Endothelial cell (in vitro differentiated cells): ENCODE data around the gene JAK1. TPM values are rescaled to one million over a fixed set of nuclear protein-coding genes. Genes with fewer than 3 reads are reported as not detected.
A peak's percentile ranks its signal among the peaks of the same experiment; 100 is the strongest.

Source experiments
- DNase-seq: peaks from one replicate; pipeline ENCODE4 v3.0.0; 2021; ENCODE audit warnings: low spot score
- H3K27ac Mint-ChIP-seq: one replicate; pipeline ENCODE4 v1.8.0; 2021; ENCODE audit warnings: mixed read lengths, inconsistent platforms; ENCODE audit not compliant: unreplicated experiment
- H3K27me3 Mint-ChIP-seq: one replicate; pipeline ENCODE4 v1.8.0; 2021; ENCODE audit warnings: mild to moderate bottlenecking, moderate library complexity, mixed read lengths, inconsistent platforms; ENCODE audit not compliant: unreplicated experiment
- H3K36me3 Mint-ChIP-seq: one replicate; pipeline ENCODE4 v1.8.0; 2021; ENCODE audit warnings: mild to moderate bottlenecking, low read depth, mixed read lengths, inconsistent platforms; ENCODE audit not compliant: unreplicated experiment
- H3K4me1 Mint-ChIP-seq: one replicate; pipeline ENCODE4 v1.8.0; 2021; ENCODE audit warnings: mild to moderate bottlenecking, mixed read lengths, inconsistent platforms; ENCODE audit not compliant: unreplicated experiment
- H3K4me3 Mint-ChIP-seq: one replicate; pipeline ENCODE4 v1.8.0; 2021; ENCODE audit warnings: mild to moderate bottlenecking, mixed read lengths, inconsistent platforms; ENCODE audit not compliant: unreplicated experiment
- H3K9me3 Mint-ChIP-seq: one replicate; pipeline ENCODE4 v1.8.0; 2021; ENCODE audit warnings: mixed read lengths, inconsistent platforms; ENCODE audit not compliant: unreplicated experiment
- total RNA-seq: library from RNA; stranded (reverse); fragmentation: NEBNext Ultra II Directional; extraction: Animal tissue kit (Norgen Biotek cat#: 25700); gene quantifications from one replicate; pipeline ENCODE4 v1.2.1, GENCODE V29; 2021; ENCODE audit not compliant: unreplicated experiment
- TF ChIP-seq, protein P1 (sequence below): fragments of 200-600 bp; sonication (generic); IDR thresholded peaks from one replicate; pipeline ENCODE4 v1.5.0; 2021; ENCODE audit warnings: antibody characterized with exemption; ENCODE audit not compliant: unreplicated experiment

Gene JAK1
- total RNA-seq, 1 donor from 2014 or later = 202 TPM

DNA sequence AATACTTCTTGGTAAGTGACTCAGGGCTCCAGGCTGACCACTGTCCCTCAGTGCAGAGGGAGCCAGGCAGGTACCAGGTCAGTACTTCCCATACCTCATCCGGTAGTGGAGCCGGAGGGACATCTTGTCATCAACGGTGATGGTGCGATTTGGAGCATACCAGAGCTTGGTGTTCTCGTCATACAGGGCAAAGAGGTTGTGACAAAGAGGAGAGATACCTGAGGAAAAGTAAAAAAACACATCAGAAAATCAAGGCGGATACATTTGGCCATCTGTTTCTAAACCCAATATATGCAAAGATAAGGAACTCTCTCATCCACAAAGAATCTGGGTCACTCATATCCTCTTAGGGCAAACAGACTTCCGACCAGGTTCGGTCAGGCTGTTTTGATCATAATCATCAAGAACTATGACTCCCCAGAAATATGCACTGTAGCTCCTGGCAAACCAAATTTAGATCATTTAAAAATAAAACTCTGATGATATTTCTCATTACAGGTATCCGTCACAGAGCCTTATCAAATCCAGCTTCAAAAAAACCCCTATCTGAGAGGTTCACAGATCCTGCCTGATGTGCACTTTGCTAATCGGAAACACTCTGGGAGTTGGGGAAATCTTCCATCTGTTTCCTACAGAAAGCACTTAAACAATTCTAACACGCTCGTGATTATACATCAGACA, 87.3 kb downstream of the JAK1 start:
- H3K4me3 Mint-ChIP-seq = no peak overlapping the region

GRCh38 chr1:64878090-64878489, 88.3 kb downstream of the JAK1 start:
- no peak for DNase-seq
- peaks cover 53% of the 10 kb centered on the region for H3K4me1 Mint-ChIP-seq
- H3K4me3 Mint-ChIP-seq = no peak overlapping the region
- no peak overlapping the region for H3K27ac Mint-ChIP-seq
- H3K36me3 Mint-ChIP-seq = peaks cover 44% of the 10 kb centered on the region
- peaks cover 7% of the 10 kb centered on the region for H3K27me3 Mint-ChIP-seq
- H3K9me3 Mint-ChIP-seq = no peaks in the 10 kb centered on the region
- TF ChIP-seq, protein P1, sequence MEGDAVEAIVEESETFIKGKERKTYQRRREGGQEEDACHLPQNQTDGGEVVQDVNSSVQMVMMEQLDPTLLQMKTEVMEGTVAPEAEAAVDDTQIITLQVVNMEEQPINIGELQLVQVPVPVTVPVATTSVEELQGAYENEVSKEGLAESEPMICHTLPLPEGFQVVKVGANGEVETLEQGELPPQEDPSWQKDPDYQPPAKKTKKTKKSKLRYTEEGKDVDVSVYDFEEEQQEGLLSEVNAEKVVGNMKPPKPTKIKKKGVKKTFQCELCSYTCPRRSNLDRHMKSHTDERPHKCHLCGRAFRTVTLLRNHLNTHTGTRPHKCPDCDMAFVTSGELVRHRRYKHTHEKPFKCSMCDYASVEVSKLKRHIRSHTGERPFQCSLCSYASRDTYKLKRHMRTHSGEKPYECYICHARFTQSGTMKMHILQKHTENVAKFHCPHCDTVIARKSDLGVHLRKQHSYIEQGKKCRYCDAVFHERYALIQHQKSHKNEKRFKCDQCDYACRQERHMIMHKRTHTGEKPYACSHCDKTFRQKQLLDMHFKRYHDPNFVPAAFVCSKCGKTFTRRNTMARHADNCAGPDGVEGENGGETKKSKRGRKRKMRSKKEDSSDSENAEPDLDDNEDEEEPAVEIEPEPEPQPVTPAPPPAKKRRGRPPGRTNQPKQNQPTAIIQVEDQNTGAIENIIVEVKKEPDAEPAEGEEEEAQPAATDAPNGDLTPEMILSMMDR = no peak

More for the DNA sequence above, 87.3 kb downstream of the JAK1 start:
- peaks cover 53% of the 10 kb centered on the region for H3K4me1 Mint-ChIP-seq
- H3K27me3 Mint-ChIP-seq = peaks cover 4% of the 10 kb centered on the region
- DNase-seq = no peak
- no peaks in the 10 kb centered on the region for H3K9me3 Mint-ChIP-seq
- H3K27ac Mint-ChIP-seq = peak overlapping the region; percentile 5
- peaks cover 44% of the 10 kb centered on the region for H3K36me3 Mint-ChIP-seq
- TF ChIP-seq, protein P1 = no peak

DNA sequence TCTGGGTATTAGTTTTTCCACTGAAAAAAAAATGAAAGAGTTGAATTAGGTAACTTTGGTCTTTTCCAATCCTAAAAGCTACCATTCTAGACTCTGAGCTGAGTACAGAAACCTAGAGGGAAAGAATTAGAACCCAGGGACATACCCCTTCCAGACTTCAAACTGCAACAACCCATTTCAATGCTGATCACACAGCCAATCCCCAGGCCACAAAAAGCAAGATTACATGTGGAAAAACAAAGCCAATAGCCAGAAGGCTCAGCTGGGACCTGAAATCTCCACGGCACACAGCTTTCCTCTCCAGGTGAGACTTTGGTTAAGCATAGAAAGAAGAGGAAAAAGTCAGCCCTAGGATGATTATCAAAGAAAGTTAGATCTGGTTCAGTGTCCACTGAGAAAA, 88.8 kb downstream of the JAK1 start:
- peaks cover 53% of the 10 kb centered on the region for H3K4me1 Mint-ChIP-seq
- H3K9me3 Mint-ChIP-seq = no peaks in the 10 kb centered on the region
- H3K27ac Mint-ChIP-seq = peak overlapping the region; percentile 5
- no peak for DNase-seq
- TF ChIP-seq, protein P1 = no peak
- peaks cover 7% of the 10 kb centered on the region for H3K27me3 Mint-ChIP-seq
- H3K36me3 Mint-ChIP-seq = peaks cover 44% of the 10 kb centered on the region
- no peak overlapping the region for H3K4me3 Mint-ChIP-seq

- Mint-ChIP-seq H3K4me3 (no peak overlapping the region), H3K27ac (no peak overlapping the region), H3K36me3 (peaks cover 47% of the 10 kb centered on the region), H3K27me3 (peaks cover 7% of the 10 kb centered on the region), H3K9me3 (no peaks in the 10 kb centered on the region), H3K4me1 (peaks cover 53% of the 10 kb centered on the region)
- DNase-seq = no peak
- TF ChIP-seq, protein P1 = no peak
Observed at GRCh38 chr1:64877151-64877550, 89.2 kb downstream of the JAK1 start.

- Mint-ChIP-seq H3K36me3 (peaks cover 58% of the 10 kb centered on the region), H3K4me3 (peak overlapping the region; percentile 10), H3K27ac (no peak overlapping the region), H3K4me1 (peaks cover 47% of the 10 kb centered on the region), H3K27me3 (peaks cover 7% of the 10 kb centered on the region), H3K9me3 (no peaks in the 10 kb centered on the region)
- no peak for DNase-seq
- TF ChIP-seq, protein P1 = no peak
Observed at GRCh38 chr1:64875606-64876005, 90.7 kb downstream of the JAK1 start.
